ENCODE data around the gene VAMP5. TPM values are rescaled to one million over a fixed set of nuclear protein-coding genes. Genes with fewer than 3 reads are reported as not detected.

VAMP5 gene
- total and polyA plus RNA-seq, 12 donors = 25.8 to 146 (median 39.4) TPM

DNA sequence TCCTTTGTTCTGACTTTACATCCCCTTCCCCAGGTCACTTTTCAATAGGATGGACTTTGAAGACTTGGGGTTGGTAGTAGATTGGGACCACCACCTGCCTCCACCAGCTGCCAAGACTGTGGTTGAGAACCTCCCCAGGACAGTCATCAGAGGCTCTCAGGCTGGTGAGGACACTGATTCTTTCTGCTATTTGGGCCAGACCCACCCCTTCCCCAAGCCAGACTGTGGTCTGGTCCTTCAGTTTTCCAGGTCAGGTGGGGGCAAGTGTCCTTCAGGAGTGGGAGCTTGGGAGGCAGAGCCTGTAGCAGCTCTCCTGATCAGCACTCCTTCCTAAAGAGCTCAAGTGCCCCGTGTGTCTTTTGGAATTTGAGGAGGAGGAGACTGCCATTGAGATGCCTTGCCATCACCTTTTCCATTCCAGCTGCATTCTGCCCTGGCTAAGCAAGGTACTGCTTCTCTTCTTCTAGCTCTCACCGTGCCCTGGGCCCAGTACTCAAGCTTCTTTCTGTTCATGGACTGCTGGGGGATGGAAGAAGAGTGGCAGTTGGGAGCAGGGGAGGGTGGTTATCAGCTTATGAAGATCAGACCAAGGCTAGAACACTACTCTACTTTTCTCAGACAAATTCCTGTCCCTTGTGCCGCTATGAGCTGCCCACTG lies 12.4 kb downstream of the VAMP5 start:
- H3K4me1 ChIP-seq = peaks cover 2 to 52% (median 37%) of the 10 kb centered on the region in 9 donors
- peaks cover 0 to 61% (median 11%) of the 10 kb centered on the region in 9 donors for H3K36me3 ChIP-seq
- DNase-seq = no peak
- peak overlapping the region in 7 of 10 donors; percentile 84 to 95 (median 92) for H3K27ac ChIP-seq
- no peaks in the 10 kb centered on the region for H3K27me3 ChIP-seq
- WGBS, 2 donors = 47 to 48% methylated on average over 3 of the region's 3 CpGs
- TF ChIP-seq, protein P1, sequence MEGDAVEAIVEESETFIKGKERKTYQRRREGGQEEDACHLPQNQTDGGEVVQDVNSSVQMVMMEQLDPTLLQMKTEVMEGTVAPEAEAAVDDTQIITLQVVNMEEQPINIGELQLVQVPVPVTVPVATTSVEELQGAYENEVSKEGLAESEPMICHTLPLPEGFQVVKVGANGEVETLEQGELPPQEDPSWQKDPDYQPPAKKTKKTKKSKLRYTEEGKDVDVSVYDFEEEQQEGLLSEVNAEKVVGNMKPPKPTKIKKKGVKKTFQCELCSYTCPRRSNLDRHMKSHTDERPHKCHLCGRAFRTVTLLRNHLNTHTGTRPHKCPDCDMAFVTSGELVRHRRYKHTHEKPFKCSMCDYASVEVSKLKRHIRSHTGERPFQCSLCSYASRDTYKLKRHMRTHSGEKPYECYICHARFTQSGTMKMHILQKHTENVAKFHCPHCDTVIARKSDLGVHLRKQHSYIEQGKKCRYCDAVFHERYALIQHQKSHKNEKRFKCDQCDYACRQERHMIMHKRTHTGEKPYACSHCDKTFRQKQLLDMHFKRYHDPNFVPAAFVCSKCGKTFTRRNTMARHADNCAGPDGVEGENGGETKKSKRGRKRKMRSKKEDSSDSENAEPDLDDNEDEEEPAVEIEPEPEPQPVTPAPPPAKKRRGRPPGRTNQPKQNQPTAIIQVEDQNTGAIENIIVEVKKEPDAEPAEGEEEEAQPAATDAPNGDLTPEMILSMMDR (IDR thresholded peaks at IDR 0.05) = no peak
- no peaks in the 10 kb centered on the region for H3K9me3 ChIP-seq
- intact Hi-C loops (cut with DNase I) = loop anchor here in 2 of 10 donors (5.0 kb wide), 1 partner anchor 34 kb away; the partner anchor contains the start of gene GGCX (in 2 of the 2)
- no peak for ATAC-seq
- peak overlapping the region; percentile 39 to 91 (median 74) for H3K4me3 ChIP-seq

- TF ChIP-seq, protein P1 (IDR thresholded peaks at IDR 0.05) = no peak
- no peaks in the 10 kb centered on the region for H3K27me3 ChIP-seq
- 72 to 79% methylated on average over 5 of the region's 5 CpGs for WGBS, 2 donors
- peaks cover 0 to 51% (median 36%) of the 10 kb centered on the region in 9 donors for H3K4me1 ChIP-seq
- H3K4me3 ChIP-seq = no peak overlapping the region
- H3K9me3 ChIP-seq = no peaks in the 10 kb centered on the region
- intact Hi-C loops (cut with DNase I) = loop anchor here in 2 of 10 donors (5.0 kb wide), 1 partner anchor 35 kb away; the partner anchor contains the start of gene GGCX (in 2 of the 2)
- ATAC-seq (no peak), DNase-seq (no peak)
- peaks cover 0 to 58% (median 11%) of the 10 kb centered on the region in 9 donors for H3K36me3 ChIP-seq
- H3K27ac ChIP-seq = peak overlapping the region in 2 of 10 donors; percentile 4 to 95
Observed at GRCh38 chr2:85597241-85597640, 13.0 kb downstream of the VAMP5 start.

- Histone ChIP-seq H3K4me3 (no peak overlapping the region), H3K36me3 (peaks cover 0 to 46% (median 11%) of the 10 kb centered on the region in 9 donors), H3K9me3 (no peaks in the 10 kb centered on the region), H3K27me3 (no peaks in the 10 kb centered on the region), H3K4me1 (peaks cover 0 to 52% (median 41%) of the 10 kb centered on the region in 9 donors), H3K27ac (no peak overlapping the region)
- intact Hi-C loops (cut with DNase I) = loop anchor here in 2 of 10 donors (5.0 kb wide), 1 partner anchor 36 kb away; the partner anchor contains the start of gene GGCX (in 2 of the 2)
- TF ChIP-seq, protein P1 (IDR thresholded peaks at IDR 0.05) = no peak
- no peak for ATAC-seq
- DNase-seq = no peak
- WGBS, 2 donors = 78% methylated on average over 14 of the region's 14 CpGs
Observed at GRCh38 chr2:85598594-85599340, 14.5 kb downstream of the VAMP5 start.

- Histone ChIP-seq H3K4me3 (no peak overlapping the region), H3K4me1 (peaks cover 3 to 52% (median 44%) of the 10 kb centered on the region in 9 donors), H3K27me3 (no peaks in the 10 kb centered on the region), H3K27ac (peak overlapping the region in 1 of 10 donors; percentile 21), H3K36me3 (peaks cover 0 to 45% (median 11%) of the 10 kb centered on the region in 9 donors), H3K9me3 (no peaks in the 10 kb centered on the region)
- 72 to 73% methylated on average over 17 of the region's 17 CpGs for WGBS, 2 donors
- intact Hi-C loops (cut with DNase I) = loop anchor here in 6 of 10 donors (5.0 kb wide), 1 partner anchor 37 kb away; the partner anchor contains the start of gene GGCX (in 6 of the 6)
- ATAC-seq = no peak
- no peak for DNase-seq
- TF ChIP-seq, protein P1 (IDR thresholded peaks at IDR 0.05) = no peak
Observed at GRCh38 chr2:85599468-85600234, 15.4 kb downstream of the VAMP5 start.

Measured in heart right ventricle (tissue), 16 donors.